A673 (cell line): ENCODE measurements around the gene GRK6. TPM values are rescaled to one million over a fixed set of nuclear protein-coding genes. Genes with fewer than 3 reads are reported as not detected.
"Not testable (repeated sequence)": the region's sequence is repeated elsewhere in the genome, so short reads cannot be mapped to it uniquely, and the experiment has no call there.

Source experiments
- BruUV-seq: library from RNA; stranded (reverse); fragments of 400-500 nt; replicated peaks from 2 replicates; lab custom pipeline; 2021; lab: Mats Ljungman, UMichigan
- CTCF ChIA-PET: fragments of 300-600 bp; sonication (Branson Sonifier 250); formaldehyde crosslinking; loops from one replicate; lab custom pipeline; 2022; ENCODE audit warnings: antibody characterized with exemption; lab: Charles Lee
- POLR2A ChIA-PET: fragments of 300-600 bp; sonication (Branson Sonifier 250); formaldehyde crosslinking; loops from one replicate; lab custom pipeline; 2022; ENCODE audit warnings: antibody characterized with exemption; ENCODE audit not compliant: low non-redundant PET; lab: Charles Lee
- DNase-seq: peaks from one replicate; pipeline ENCODE4 v3.0.0-alpha.2; 2015; ENCODE audit warnings: low spot score
- H3K27ac ChIP-seq: fragments of 200-600 bp; sonication (generic); 2 replicates; pipeline ENCODE4 v1.5.1; 2016; ENCODE audit warnings: mixed run types, low read depth, mild to moderate bottlenecking, mixed read lengths, antibody characterized with exemption, low read length; ENCODE audit not compliant: poor library complexity, severe bottlenecking
- H3K27me3 ChIP-seq: fragments of 200-600 bp; sonication (generic); replicated peaks from 2 replicates; pipeline ENCODE4 v1.6.1; 2017; ENCODE audit warnings: mixed run types, low read depth, mild to moderate bottlenecking, mixed read lengths, antibody characterized with exemption, low read length; ENCODE audit not compliant: insufficient read depth, poor library complexity
- H3K36me3 ChIP-seq: fragments of 200-600 bp; sonication (generic); 2 replicates; pipeline ENCODE4 v1.6.1; 2016; ENCODE audit warnings: mixed run types, mild to moderate bottlenecking, mixed read lengths, antibody characterized with exemption, low read length; ENCODE audit not compliant: insufficient read depth, poor library complexity, severe bottlenecking
- H3K4me1 ChIP-seq: fragments of 200-600 bp; sonication (generic); 2 replicates; pipeline ENCODE4 v1.6.1; 2017; ENCODE audit warnings: mixed run types, mild to moderate bottlenecking, mixed read lengths, antibody characterized with exemption, low read length; ENCODE audit not compliant: insufficient read depth, poor library complexity, severe bottlenecking
- H3K4me3 ChIP-seq: fragments of 200-600 bp; sonication (generic); 2 replicates; pipeline ENCODE4 v1.5.1; 2016; ENCODE audit warnings: low read depth, mixed run types, mild to moderate bottlenecking, mixed read lengths, low read length; ENCODE audit not compliant: poor library complexity, severe bottlenecking
- H3K9me3 ChIP-seq: fragments of 200-600 bp; sonication (generic); 2 replicates; pipeline ENCODE4 v1.6.1; 2016; ENCODE audit warnings: mixed run types, low read depth, mild to moderate bottlenecking, mixed read lengths, antibody characterized with exemption, low read length; ENCODE audit not compliant: poor library complexity, severe bottlenecking
- CTCF ChIP-seq: fragments of 300-800, 200-600 bp; sonication (generic); conservative IDR thresholded peaks from 2 replicates; pipeline ENCODE4 v1.5.1; 2017; ENCODE audit warnings: low read depth, mild to moderate bottlenecking, antibody characterized with exemption, low read length, moderate library complexity, mixed read lengths
- EZH2 ChIP-seq: fragments of 200-600 bp; sonication (generic); IDR thresholded peaks from 2 replicates; pipeline ENCODE4 v1.6.1; 2017; ENCODE audit warnings: borderline replicate concordance, low read depth, mild to moderate bottlenecking, mixed read lengths, antibody characterized with exemption, low read length; ENCODE audit not compliant: poor library complexity, severe bottlenecking
- intact Hi-C: fragments of 100-400 bp; cut with micrococcal nuclease; formaldehyde crosslinking; loops from one replicate; pipeline ENCODE4 v1.10.0; 2022; ENCODE audit not compliant: unreplicated experiment
- total RNA-seq: library from RNA; stranded (reverse); gene quantifications from 2 replicates; pipeline ENCODE4 v1.2.3, GENCODE V29; 2021

Gene GRK6
- total RNA-seq, 1 experiment from 2014 or later: 32.1 TPM

GRCh38 chr5:177483042-177483441, 56.6 kb downstream of the GRK6 start:
- H3K9me3 ChIP-seq: no peaks in the 10 kb centered on the region
- no peaks in the 10 kb centered on the region for H3K4me1 ChIP-seq
- intact Hi-C loops: no loop called here
- H3K36me3 ChIP-seq: peaks cover 14% of the 10 kb centered on the region
- no peak overlapping the region for H3K27ac ChIP-seq
- POLR2A ChIA-PET: no interaction called here
- BruUV-seq: no TSS peak
- CTCF ChIA-PET: interaction anchor here (0.6 kb wide), 1 partner anchor 176 kb away, joined by 5 read pairs; no protein-coding TSS in a partner anchor
- no peaks in the 10 kb centered on the region for H3K27me3 ChIP-seq
- no peak overlapping the region for H3K4me3 ChIP-seq
- no peak for DNase-seq
- TF ChIP-seq CTCF: no peak
- no peak for TF ChIP-seq EZH2

- ChIA-PET POLR2A (no interaction called here), CTCF (no interaction called here)
- Histone ChIP-seq H3K4me3 (no peak overlapping the region), H3K9me3 (no peaks in the 10 kb centered on the region), H3K4me1 (no peaks in the 10 kb centered on the region), H3K36me3 (peaks cover 20% of the 10 kb centered on the region), H3K27me3 (no peaks in the 10 kb centered on the region), H3K27ac (no peak overlapping the region)
- no TSS peak for BruUV-seq
- intact Hi-C loops: no loop called here
- TF ChIP-seq EZH2: no peak
- TF ChIP-seq CTCF: no peak
- DNase-seq: no peak
These were observed 57.8 kb downstream of the GRK6 start for GRCh38 chr5:177483994-177484901.

- intact Hi-C loops: no loop called here
- no TSS peak for BruUV-seq
- TF ChIP-seq EZH2: no peak
- TF ChIP-seq CTCF: no peak
- ChIA-PET CTCF (no interaction called here), POLR2A (no interaction called here)
- Histone ChIP-seq H3K4me1 (peaks cover 5% of the 10 kb centered on the region), H3K9me3 (no peaks in the 10 kb centered on the region), H3K36me3 (peaks cover 20% of the 10 kb centered on the region), H3K4me3 (no peak overlapping the region), H3K27me3 (no peaks in the 10 kb centered on the region), H3K27ac (no peak overlapping the region)
- DNase-seq: no peak
These were observed 58.5 kb downstream of the GRK6 start for GRCh38 chr5:177484902-177485549.

- H3K9me3 ChIP-seq, CTCF ChIA-PET, H3K27me3 ChIP-seq, intact Hi-C loops, DNase-seq, H3K4me3 ChIP-seq, H3K27ac ChIP-seq, POLR2A ChIA-PET, BruUV-seq: not testable (repeated sequence)
- H3K4me1 ChIP-seq: peaks cover 13% of the 10 kb centered on the region
- peaks cover 20% of the 10 kb centered on the region for H3K36me3 ChIP-seq
These were observed 59.3 kb downstream of the GRK6 start for GRCh38 chr5:177485753-177486152.
